Mucosa of descending colon (tissue), 3 donors: ENCODE measurements around the gene MTIF3. TPM values are rescaled to one million over a fixed set of nuclear protein-coding genes. Genes with fewer than 3 reads are reported as not detected.
"Not testable (repeated sequence)": the region's sequence is repeated elsewhere in the genome, so short reads cannot be mapped to it uniquely, and the experiment has no call there.

Experiments
- ATAC-seq: fragments of 200-7000 bp; cut with Tn5 transposase; one replicate; pipeline ENCODE4 v1.9.1; 2020; ENCODE audit warnings: mild to moderate bottlenecking, moderate library complexity
- DNase-seq, 3 donors: peaks; one replicate each; pipeline ENCODE4 v3.0.0-alpha.2; 2020
- H3K36me3 ChIP-seq: fragments of 200-600 bp; one replicate; pipeline ENCODE4 v1.8.0; 2021; ENCODE audit warnings: low read depth, mild to moderate bottlenecking
- H3K4me1 ChIP-seq: fragments of 200-600 bp; one replicate; pipeline ENCODE4 v1.8.0; 2021; ENCODE audit warnings: low read depth, mild to moderate bottlenecking
- H3K4me3 ChIP-seq: fragments of 200-600 bp; one replicate; pipeline ENCODE4 v1.8.0; 2021; ENCODE audit warnings: mild to moderate bottlenecking
- H3K9me3 ChIP-seq: fragments of 200-600 bp; one replicate; pipeline ENCODE4 v1.8.0; 2021; ENCODE audit warnings: mild to moderate bottlenecking
- CTCF ChIP-seq: fragments of 200-600 bp; IDR thresholded peaks from one replicate; pipeline ENCODE4 v1.8.0; 2022; ENCODE audit warnings: antibody characterized with exemption, mild to moderate bottlenecking
- intact Hi-C, 2 donors: fragments of 100-400 bp; cut with DNase I in 1 of 2; cut with micrococcal nuclease in 1 of 2; formaldehyde crosslinking; loops; one replicate each; pipeline versions ENCODE4 v1.11.0 to v1.11.1; 2022; cut with DNase I, micrococcal nuclease
- total RNA-seq, 3 donors: library from RNA; stranded (reverse); fragmentation: NEBNext Ultra II Directional in 2 of 3; extraction: Animal tissue kit (Norgen Biotek cat#: 25700) in 2 of 3; gene quantifications; one replicate each; pipeline versions ENCODE4 v1.2.1 to v1.2.4, GENCODE V29; 2021 to 2023
- donor health status: DM: no; HTN: no; CAD: no; lungs with moderate emphysema.
- donor health status: DM: no; HTN: no; CAD: no.
- donor health status: DM: no; HTN: yes; CAD: no.

MTIF3 gene
- total RNA-seq, 3 donors from 2014 or later: 54.1 to 57.4 (median 56.3) TPM

- Histone ChIP-seq H3K9me3 (no peaks in the 10 kb centered on the region), H3K36me3 (no peaks in the 10 kb centered on the region), H3K4me1 (peaks cover 35% of the 10 kb centered on the region), H3K4me3 (no peak overlapping the region)
- ATAC-seq (peak; percentile 61), DNase-seq (peak in 2 of 3 donors; percentile 50 to 53)
- intact Hi-C loops: no loop called here
- TF ChIP-seq CTCF: no peak
Observed at GRCh38 chr13:27403727-27404385, 46.5 kb downstream of the MTIF3 start.

GRCh38 chr13:27403203-27403678 lies 47.1 kb downstream of the MTIF3 start:
- H3K4me3 ChIP-seq: no peak overlapping the region
- no peaks in the 10 kb centered on the region for H3K36me3 ChIP-seq
- peaks cover 36% of the 10 kb centered on the region for H3K4me1 ChIP-seq
- peak; percentile 1 for ATAC-seq
- no peaks in the 10 kb centered on the region for H3K9me3 ChIP-seq
- DNase-seq: no peak
- no peak for TF ChIP-seq CTCF
- intact Hi-C loops: no loop called here

- TF ChIP-seq CTCF: no peak
- no peaks in the 10 kb centered on the region for H3K9me3 ChIP-seq
- ATAC-seq (peak; percentile 52), DNase-seq (peak; percentile 55 to 77 (median 67))
- no peaks in the 10 kb centered on the region for H3K36me3 ChIP-seq
- H3K4me3 ChIP-seq: no peak overlapping the region
- H3K4me1 ChIP-seq: peaks cover 36% of the 10 kb centered on the region
- intact Hi-C loops: no loop called here
Observed at GRCh38 chr13:27401210-27401609, 49.2 kb downstream of the MTIF3 start.

- H3K9me3 ChIP-seq, H3K36me3 ChIP-seq, intact Hi-C loops, H3K4me3 ChIP-seq, DNase-seq, ATAC-seq: not testable (repeated sequence)
- peaks cover 32% of the 10 kb centered on the region for H3K4me1 ChIP-seq
Observed at GRCh38 chr13:27400405-27400804, 50.0 kb downstream of the MTIF3 start.

GRCh38 chr13:27398360-27398759 lies 52.0 kb downstream of the MTIF3 start:
- no peaks in the 10 kb centered on the region for H3K9me3 ChIP-seq
- intact Hi-C loops: loop anchor here in 1 of 2 donors (10.0 kb wide), 1 partner anchor 146 kb away; no protein-coding TSS in a partner anchor
- H3K4me1 ChIP-seq: peaks cover 17% of the 10 kb centered on the region
- no peak overlapping the region for H3K4me3 ChIP-seq
- no peak for TF ChIP-seq CTCF
- DNase-seq (no peak), ATAC-seq (no peak)
- H3K36me3 ChIP-seq: no peaks in the 10 kb centered on the region

GRCh38 chr13:27396252-27396846 lies 54.0 kb downstream of the MTIF3 start:
- peak; percentile 74 for ATAC-seq
- no peak for DNase-seq
- H3K36me3 ChIP-seq: no peaks in the 10 kb centered on the region
- no peak for TF ChIP-seq CTCF
- peaks cover 12% of the 10 kb centered on the region for H3K4me1 ChIP-seq
- intact Hi-C loops: loop anchor here in 1 of 2 donors (10.0 kb wide), 1 partner anchor 148 kb away; no protein-coding TSS in a partner anchor
- H3K4me3 ChIP-seq: no peak overlapping the region
- no peaks in the 10 kb centered on the region for H3K9me3 ChIP-seq
